K562 (cell line): ENCODE results near the gene MOB1A. TPM values are rescaled to one million over a fixed set of nuclear protein-coding genes. Genes with fewer than 3 reads are reported as not detected.

Source experiments
- DNMT1 ChIP-seq: fragments of 450-650 bp; IDR thresholded peaks from 2 replicates; pipeline ENCODE4 v1.6.1; 2016; ENCODE audit warnings: antibody characterized with exemption, mild to moderate bottlenecking
- FOXK1 ChIP-seq: sonication (generic); formaldehyde crosslinking; IDR thresholded peaks from 2 replicates; pipeline ENCODE4 v1.8.0; 2022; ENCODE audit warnings: missing genetic modification reagents, mild to moderate bottlenecking, borderline replicate concordance
- GATAD2B ChIP-seq: fragments of 450-650 bp; IDR thresholded peaks from 2 replicates; pipeline ENCODE4 v1.6.1; 2017; ENCODE audit warnings: mild to moderate bottlenecking, borderline replicate concordance
- KLF10 ChIP-seq: fragments of 250-450 bp; sonication (Bioruptor Pico); IDR thresholded peaks from 2 replicates; pipeline ENCODE4 v1.6.1; 2021; ENCODE audit warnings: matching md5 sums
- NCOA6 ChIP-seq: fragments of 450-650 bp; IDR thresholded peaks from 2 replicates; pipeline ENCODE4 v1.6.1; 2017; ENCODE audit warnings: mild to moderate bottlenecking
- NFE2 ChIP-seq: IDR thresholded peaks from 2 replicates; pipeline ENCODE4 v1.6.1; 2014; ENCODE audit warnings: antibody characterized with exemption, low read depth
- NFYB ChIP-seq: IDR thresholded peaks from 2 replicates; pipeline ENCODE4 v1.6.1; 2011; ENCODE audit warnings: mild to moderate bottlenecking, moderate library complexity; ENCODE audit not compliant: insufficient read length; ENCODE audit errors: extremely low read depth
- POLR2AphosphoS2 ChIP-seq: IDR thresholded peaks from 2 replicates; pipeline ENCODE4 v1.6.1; 2012; ENCODE audit warnings: low read length, improper control_type of control experiment
- PTRF ChIP-seq: fragments of 450-650 bp; IDR thresholded peaks from 2 replicates; pipeline ENCODE4 v1.6.1; 2016; ENCODE audit warnings: mild to moderate bottlenecking, missing genetic modification characterization, missing compliant biosample characterization
- RBM15 ChIP-seq: fragments of 200-400 bp; formaldehyde crosslinking; IDR thresholded peaks from 2 replicates; pipeline ENCODE4 v1.6.1; 2018; ENCODE audit warnings: mild to moderate bottlenecking, low read length, moderate library complexity; ENCODE audit not compliant: insufficient read depth
- SMARCA4 ChIP-seq: fragments of 450-650 bp; IDR thresholded peaks from 2 replicates; pipeline ENCODE4 v1.6.1; 2016
- SRSF1 ChIP-seq: fragments of 200-400 bp; formaldehyde crosslinking; IDR thresholded peaks from 2 replicates; pipeline ENCODE4 v1.6.1; 2017; ENCODE audit warnings: mild to moderate bottlenecking, low read depth, low read length, moderate library complexity
- TCF7 ChIP-seq: sonication (generic); IDR thresholded peaks from 2 replicates; pipeline ENCODE4 v1.6.1; 2016; ENCODE audit warnings: antibody characterized with exemption, borderline replicate concordance
- ZKSCAN1 ChIP-seq: fragments of 150-350 bp; IDR thresholded peaks from 2 replicates; pipeline ENCODE4 v1.6.1; 2016; ENCODE audit warnings: low read depth, low read length
- ZKSCAN8 ChIP-seq: fragments of 200-800 bp; sonication (Bioruptor generic); IDR thresholded peaks from 2 replicates; pipeline ENCODE4 v1.6.1; 2016; ENCODE audit warnings: missing genetic modification characterization, missing compliant biosample characterization
- ZNF436 ChIP-seq: fragments of 250-450, 450-650 bp; sonication (Bioruptor Pico); formaldehyde crosslinking; IDR thresholded peaks from 2 replicates; pipeline ENCODE4 v1.7.0; 2020; ENCODE audit warnings: mild to moderate bottlenecking
- polyA plus RNA-seq, 8 experiments: library from polyadenylated mRNA; depleted of rRNA in 4 of 8; stranded (reverse) in 5 of 8; unstranded in 3 of 8; fragments of >200 nt; fragmentation: Nextera tagmentation in 2 of 8; fragmentation: Illumina TruSeq in 1 of 8; extraction: Ambion mirVana in 2 of 8; extraction: Trizol in 1 of 8; gene quantifications; 2 replicates each; pipeline versions ENCODE4 v1.2.1 to v1.2.3, GENCODE V29; 2011 to 2014; ENCODE audit warnings: inconsistent platforms in 1 of 8, missing spikeins in 1 of 8
- total RNA-seq, 7 experiments: library from RNA; depleted of rRNA in 6 of 7; stranded (reverse); fragments of >200 nt in 6 of 7; fragmentation: Illumina TruSeq in 2 of 7; extraction: Trizol in 2 of 7; gene quantifications; 2 replicates each; pipeline versions ENCODE4 v1.2.1 to v1.2.3, GENCODE V29; 2011 to 2021; ENCODE audit warnings: low replicate concordance in 1 of 7
- TF ChIP-seq, protein P1 (sequence below): IDR thresholded peaks from 2 replicates; pipeline ENCODE4 v1.6.1; 2011; ENCODE audit warnings: borderline replicate concordance, low read depth, mild to moderate bottlenecking, moderate library complexity, low read length; ENCODE audit not compliant: insufficient read depth, poor library complexity, severe bottlenecking
- TF ChIP-seq, protein P2 (sequence below): fragments of 250-450 bp; sonication (Bioruptor Pico); IDR thresholded peaks from 2 replicates; pipeline ENCODE4 v1.9.0; 2021; ENCODE audit warnings: mild to moderate bottlenecking
- TF ChIP-seq, protein P3 (sequence below): fragments of 250-450 bp; sonication (Bioruptor Pico); IDR thresholded peaks from 2 replicates; pipeline ENCODE4 v1.4.0; 2020; ENCODE audit warnings: mild to moderate bottlenecking, moderate library complexity, borderline replicate concordance
- TF ChIP-seq, protein P4 (sequence below): sonication (generic); formaldehyde crosslinking; IDR thresholded peaks from 2 replicates; pipeline ENCODE4 v1.8.0; 2022; ENCODE audit warnings: mild to moderate bottlenecking, missing genetic modification reagents
- TF ChIP-seq, protein P5 (sequence below): fragments of 450-650 bp; IDR thresholded peaks from 2 replicates; pipeline ENCODE4 v1.6.1; 2017; ENCODE audit warnings: mild to moderate bottlenecking, moderate library complexity

The MOB1A gene
- total and polyA plus RNA-seq, 9 of the 15 experiments (the other 6 are each of a cell fraction or from before 2014, with no cell fraction given): 24.8 to 100 (median 60.2) TPM

DNA sequence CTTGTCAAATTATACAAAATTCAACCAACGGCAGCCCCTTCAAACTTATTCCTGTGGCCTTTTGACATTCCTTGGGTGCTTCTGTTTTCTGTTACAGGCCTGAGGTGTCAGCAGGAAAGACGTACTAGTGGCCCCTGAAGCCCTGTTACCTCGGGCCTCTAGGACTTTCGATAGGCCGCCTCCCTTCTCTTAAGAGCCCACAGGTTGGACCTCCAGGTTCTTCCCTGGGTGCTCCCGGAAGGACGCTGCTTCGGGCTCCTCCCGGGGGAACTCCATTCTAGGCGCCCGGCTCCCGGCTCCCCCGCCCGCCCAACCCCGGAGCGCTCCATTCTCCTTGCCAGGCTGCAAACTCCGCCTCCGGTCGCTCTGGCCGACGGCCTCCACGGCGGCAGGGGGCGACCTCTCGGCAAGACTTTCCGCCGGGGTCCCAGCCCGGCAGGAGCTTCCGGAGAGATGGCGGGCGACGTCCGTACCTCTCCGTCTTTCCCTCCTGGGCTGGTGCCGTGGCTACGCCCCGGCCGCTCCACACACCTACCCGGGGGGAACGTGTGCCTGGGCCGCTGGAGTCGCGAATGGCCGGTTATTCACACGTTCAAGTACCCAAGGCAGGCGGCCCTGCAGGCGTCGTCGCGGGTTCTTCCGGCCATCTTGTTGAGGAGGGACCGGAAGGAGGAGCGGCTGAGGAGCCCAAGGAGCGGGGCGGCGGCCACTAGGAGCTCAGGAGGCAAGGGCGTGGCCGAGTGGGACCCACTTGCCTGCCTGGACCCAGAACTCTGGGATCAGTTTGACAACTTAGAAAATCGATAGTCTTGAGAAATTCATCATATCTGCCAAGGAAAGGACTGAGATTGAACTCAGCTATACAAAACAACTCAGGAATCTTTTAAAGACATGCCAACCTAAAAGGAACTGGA lies 58.5 kb downstream of the MOB1A start (continued):
- TF ChIP-seq, protein P1, sequence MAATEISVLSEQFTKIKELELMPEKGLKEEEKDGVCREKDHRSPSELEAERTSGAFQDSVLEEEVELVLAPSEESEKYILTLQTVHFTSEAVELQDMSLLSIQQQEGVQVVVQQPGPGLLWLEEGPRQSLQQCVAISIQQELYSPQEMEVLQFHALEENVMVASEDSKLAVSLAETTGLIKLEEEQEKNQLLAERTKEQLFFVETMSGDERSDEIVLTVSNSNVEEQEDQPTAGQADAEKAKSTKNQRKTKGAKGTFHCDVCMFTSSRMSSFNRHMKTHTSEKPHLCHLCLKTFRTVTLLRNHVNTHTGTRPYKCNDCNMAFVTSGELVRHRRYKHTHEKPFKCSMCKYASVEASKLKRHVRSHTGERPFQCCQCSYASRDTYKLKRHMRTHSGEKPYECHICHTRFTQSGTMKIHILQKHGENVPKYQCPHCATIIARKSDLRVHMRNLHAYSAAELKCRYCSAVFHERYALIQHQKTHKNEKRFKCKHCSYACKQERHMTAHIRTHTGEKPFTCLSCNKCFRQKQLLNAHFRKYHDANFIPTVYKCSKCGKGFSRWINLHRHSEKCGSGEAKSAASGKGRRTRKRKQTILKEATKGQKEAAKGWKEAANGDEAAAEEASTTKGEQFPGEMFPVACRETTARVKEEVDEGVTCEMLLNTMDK: peak; percentile 99
- peak; percentile 93 for TF ChIP-seq SRSF1
- TF ChIP-seq ZKSCAN8 (CRISPR knock-in tag): peak; percentile 74
- no peak for TF ChIP-seq ZNF436
- TF ChIP-seq, protein P2, sequence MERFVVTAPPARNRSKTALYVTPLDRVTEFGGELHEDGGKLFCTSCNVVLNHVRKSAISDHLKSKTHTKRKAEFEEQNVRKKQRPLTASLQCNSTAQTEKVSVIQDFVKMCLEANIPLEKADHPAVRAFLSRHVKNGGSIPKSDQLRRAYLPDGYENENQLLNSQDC: no peak
- no peak for TF ChIP-seq KLF10 (CRISPR knock-in tag)
- TF ChIP-seq FOXK1 (CRISPR knock-in tag): no peak
- TF ChIP-seq NCOA6: no peak
- no peak for TF ChIP-seq GATAD2B
- TF ChIP-seq NFE2: no peak
- TF ChIP-seq, protein P3, sequence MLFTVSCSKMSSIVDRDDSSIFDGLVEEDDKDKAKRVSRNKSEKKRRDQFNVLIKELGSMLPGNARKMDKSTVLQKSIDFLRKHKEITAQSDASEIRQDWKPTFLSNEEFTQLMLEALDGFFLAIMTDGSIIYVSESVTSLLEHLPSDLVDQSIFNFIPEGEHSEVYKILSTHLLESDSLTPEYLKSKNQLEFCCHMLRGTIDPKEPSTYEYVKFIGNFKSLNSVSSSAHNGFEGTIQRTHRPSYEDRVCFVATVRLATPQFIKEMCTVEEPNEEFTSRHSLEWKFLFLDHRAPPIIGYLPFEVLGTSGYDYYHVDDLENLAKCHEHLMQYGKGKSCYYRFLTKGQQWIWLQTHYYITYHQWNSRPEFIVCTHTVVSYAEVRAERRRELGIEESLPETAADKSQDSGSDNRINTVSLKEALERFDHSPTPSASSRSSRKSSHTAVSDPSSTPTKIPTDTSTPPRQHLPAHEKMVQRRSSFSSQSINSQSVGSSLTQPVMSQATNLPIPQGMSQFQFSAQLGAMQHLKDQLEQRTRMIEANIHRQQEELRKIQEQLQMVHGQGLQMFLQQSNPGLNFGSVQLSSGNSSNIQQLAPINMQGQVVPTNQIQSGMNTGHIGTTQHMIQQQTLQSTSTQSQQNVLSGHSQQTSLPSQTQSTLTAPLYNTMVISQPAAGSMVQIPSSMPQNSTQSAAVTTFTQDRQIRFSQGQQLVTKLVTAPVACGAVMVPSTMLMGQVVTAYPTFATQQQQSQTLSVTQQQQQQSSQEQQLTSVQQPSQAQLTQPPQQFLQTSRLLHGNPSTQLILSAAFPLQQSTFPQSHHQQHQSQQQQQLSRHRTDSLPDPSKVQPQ (CRISPR knock-in tag): peak; percentile 67; the same call in 1 of the 2 replicates
- TF ChIP-seq NFYB: no peak
- no peak for TF ChIP-seq SMARCA4
- no peak for TF ChIP-seq POLR2AphosphoS2
- no peak for TF ChIP-seq RBM15
- TF ChIP-seq DNMT1: no peak
- TF ChIP-seq, protein P4, sequence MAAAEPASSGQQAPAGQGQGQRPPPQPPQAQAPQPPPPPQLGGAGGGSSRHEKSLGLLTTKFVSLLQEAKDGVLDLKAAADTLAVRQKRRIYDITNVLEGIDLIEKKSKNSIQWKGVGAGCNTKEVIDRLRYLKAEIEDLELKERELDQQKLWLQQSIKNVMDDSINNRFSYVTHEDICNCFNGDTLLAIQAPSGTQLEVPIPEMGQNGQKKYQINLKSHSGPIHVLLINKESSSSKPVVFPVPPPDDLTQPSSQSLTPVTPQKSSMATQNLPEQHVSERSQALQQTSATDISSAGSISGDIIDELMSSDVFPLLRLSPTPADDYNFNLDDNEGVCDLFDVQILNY (CRISPR knock-in tag): no peak
- no peak; the same call in 1 of the 2 replicates for TF ChIP-seq ZKSCAN1
- TF ChIP-seq PTRF: no peak
- peak; percentile 54; the same call in 1 of the 2 replicates for TF ChIP-seq TCF7
- TF ChIP-seq, protein P5, sequence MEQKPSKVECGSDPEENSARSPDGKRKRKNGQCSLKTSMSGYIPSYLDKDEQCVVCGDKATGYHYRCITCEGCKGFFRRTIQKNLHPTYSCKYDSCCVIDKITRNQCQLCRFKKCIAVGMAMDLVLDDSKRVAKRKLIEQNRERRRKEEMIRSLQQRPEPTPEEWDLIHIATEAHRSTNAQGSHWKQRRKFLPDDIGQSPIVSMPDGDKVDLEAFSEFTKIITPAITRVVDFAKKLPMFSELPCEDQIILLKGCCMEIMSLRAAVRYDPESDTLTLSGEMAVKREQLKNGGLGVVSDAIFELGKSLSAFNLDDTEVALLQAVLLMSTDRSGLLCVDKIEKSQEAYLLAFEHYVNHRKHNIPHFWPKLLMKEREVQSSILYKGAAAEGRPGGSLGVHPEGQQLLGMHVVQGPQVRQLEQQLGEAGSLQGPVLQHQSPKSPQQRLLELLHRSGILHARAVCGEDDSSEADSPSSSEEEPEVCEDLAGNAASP: no peak
